Left ventricle myocardium inferior (tissue), 1 donor: Measurements from ENCODE around the gene LRP1B. TPM values are rescaled to one million over a fixed set of nuclear protein-coding genes. Genes with fewer than 3 reads are reported as not detected.

Experiments
- DNase-seq: peaks from one replicate; pipeline ENCODE4 v3.0.0-alpha.2; 2020
- H3K27ac ChIP-seq: fragments of 200-600 bp; replicated peaks from 2 replicates; pipeline ENCODE4 v1.8.0; 2021
- H3K27me3 ChIP-seq: fragments of 200-600 bp; 2 replicates; pipeline ENCODE4 v1.8.0; 2021; ENCODE audit warnings: low read depth
- H3K36me3 ChIP-seq: fragments of 200-600 bp; 2 replicates; pipeline ENCODE4 v1.8.0; 2021
- H3K4me1 ChIP-seq: fragments of 200-600 bp; 2 replicates; pipeline ENCODE4 v1.8.0; 2021
- H3K4me3 ChIP-seq: fragments of 200-600 bp; 2 replicates; pipeline ENCODE4 v1.8.0; 2021; ENCODE audit warnings: mild to moderate bottlenecking, moderate library complexity
- H3K9me3 ChIP-seq: fragments of 200-600 bp; replicated peaks from 2 replicates; pipeline ENCODE4 v1.8.0; 2021
- intact Hi-C: fragments of 100-400 bp; cut with micrococcal nuclease; formaldehyde crosslinking; loops from one replicate; pipeline ENCODE4 v1.11.0; 2022
- total RNA-seq: library from RNA; stranded (reverse); fragmentation: NEBNext Ultra II Directional; extraction: Animal tissue kit (Norgen Biotek cat#: 25700); gene quantifications from one replicate; pipeline ENCODE4 v1.2.1, GENCODE V29; 2021
- TF ChIP-seq, protein P1 (sequence below): fragments of 200-600 bp; IDR thresholded peaks from 2 replicates; pipeline ENCODE4 v1.8.0; 2021; ENCODE audit warnings: antibody characterized with exemption, mild to moderate bottlenecking, borderline replicate concordance
- donor health status: DM: no; HTN: yes; CAD: no; lungs with severe emphysema.

Gene LRP1B
- total RNA-seq, 1 donor from 2014 or later, result 0.08 TPM

GRCh38 chr2:140601342-140601741, 1529.5 kb downstream of the LRP1B start:
- H3K36me3 ChIP-seq, result no peaks in the 10 kb centered on the region
- intact Hi-C loops, result no loop called here

GRCh38 chr2:140600116-140600515, 1530.7 kb downstream of the LRP1B start:
- no peak for DNase-seq
- intact Hi-C loops, result no loop called here
- Histone ChIP-seq H3K4me1 (no peaks in the 10 kb centered on the region), H3K27ac (no peak overlapping the region), H3K27me3 (no peaks in the 10 kb centered on the region), H3K9me3 (no peaks in the 10 kb centered on the region), H3K4me3 (no peak overlapping the region), H3K36me3 (no peaks in the 10 kb centered on the region)
- TF ChIP-seq, protein P1, sequence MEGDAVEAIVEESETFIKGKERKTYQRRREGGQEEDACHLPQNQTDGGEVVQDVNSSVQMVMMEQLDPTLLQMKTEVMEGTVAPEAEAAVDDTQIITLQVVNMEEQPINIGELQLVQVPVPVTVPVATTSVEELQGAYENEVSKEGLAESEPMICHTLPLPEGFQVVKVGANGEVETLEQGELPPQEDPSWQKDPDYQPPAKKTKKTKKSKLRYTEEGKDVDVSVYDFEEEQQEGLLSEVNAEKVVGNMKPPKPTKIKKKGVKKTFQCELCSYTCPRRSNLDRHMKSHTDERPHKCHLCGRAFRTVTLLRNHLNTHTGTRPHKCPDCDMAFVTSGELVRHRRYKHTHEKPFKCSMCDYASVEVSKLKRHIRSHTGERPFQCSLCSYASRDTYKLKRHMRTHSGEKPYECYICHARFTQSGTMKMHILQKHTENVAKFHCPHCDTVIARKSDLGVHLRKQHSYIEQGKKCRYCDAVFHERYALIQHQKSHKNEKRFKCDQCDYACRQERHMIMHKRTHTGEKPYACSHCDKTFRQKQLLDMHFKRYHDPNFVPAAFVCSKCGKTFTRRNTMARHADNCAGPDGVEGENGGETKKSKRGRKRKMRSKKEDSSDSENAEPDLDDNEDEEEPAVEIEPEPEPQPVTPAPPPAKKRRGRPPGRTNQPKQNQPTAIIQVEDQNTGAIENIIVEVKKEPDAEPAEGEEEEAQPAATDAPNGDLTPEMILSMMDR, result no peak

More at GRCh38 chr2:140601342-140601741, 1529.5 kb downstream of the LRP1B start:
- no peak for DNase-seq
- Histone ChIP-seq H3K4me1 (no peaks in the 10 kb centered on the region), H3K4me3 (no peak overlapping the region), H3K27me3 (no peaks in the 10 kb centered on the region), H3K9me3 (no peaks in the 10 kb centered on the region), H3K27ac (no peak overlapping the region)
- TF ChIP-seq, protein P1, result no peak

GRCh38 chr2:140597836-140598235, 1533.0 kb downstream of the LRP1B start:
- no peak for DNase-seq
- H3K4me1 ChIP-seq, result no peaks in the 10 kb centered on the region
- intact Hi-C loops, result no loop called here
- no peak overlapping the region for H3K4me3 ChIP-seq
- TF ChIP-seq, protein P1, result no peak
- H3K27ac ChIP-seq, result no peak overlapping the region
- H3K36me3 ChIP-seq, result no peaks in the 10 kb centered on the region
- no peaks in the 10 kb centered on the region for H3K9me3 ChIP-seq
- no peaks in the 10 kb centered on the region for H3K27me3 ChIP-seq

DNA sequence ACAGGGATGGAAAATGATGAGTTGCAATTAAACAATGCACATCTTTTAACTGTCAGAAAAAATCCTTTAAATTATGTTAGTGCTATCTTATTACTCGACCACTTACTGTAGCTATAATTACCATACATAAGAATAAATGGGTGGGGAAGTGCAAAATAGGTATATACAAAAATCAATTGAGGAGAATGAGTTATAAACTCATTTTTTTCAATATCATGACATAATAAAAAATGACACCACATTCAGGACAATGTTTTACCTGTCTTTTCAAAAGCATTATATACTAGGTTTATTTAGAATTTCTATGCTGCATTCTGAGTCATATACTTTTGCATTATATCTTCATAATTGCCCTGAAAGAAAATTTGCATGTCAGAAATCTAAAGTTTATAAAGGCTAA, 1533.6 kb downstream of the LRP1B start:
- TF ChIP-seq, protein P1, result no peak
- Histone ChIP-seq H3K4me1 (no peaks in the 10 kb centered on the region), H3K9me3 (no peaks in the 10 kb centered on the region), H3K36me3 (no peaks in the 10 kb centered on the region), H3K27me3 (no peaks in the 10 kb centered on the region), H3K27ac (no peak overlapping the region), H3K4me3 (no peak overlapping the region)
- DNase-seq, result no peak
- intact Hi-C loops, result no loop called here

- intact Hi-C loops, result no loop called here
- H3K9me3 ChIP-seq, result no peaks in the 10 kb centered on the region
Measured at GRCh38 chr2:140596447-140596846, 1534.4 kb downstream of the LRP1B start.

More at GRCh38 chr2:140596447-140596846, 1534.4 kb downstream of the LRP1B start:
- H3K4me3 ChIP-seq, result no peak overlapping the region
- TF ChIP-seq, protein P1, result no peak
- DNase-seq, result no peak
- H3K4me1 ChIP-seq, result no peaks in the 10 kb centered on the region
- no peaks in the 10 kb centered on the region for H3K36me3 ChIP-seq
- no peak overlapping the region for H3K27ac ChIP-seq
- no peaks in the 10 kb centered on the region for H3K27me3 ChIP-seq
